Superior temporal gyrus (tissue), 1 donor: ENCODE data around the gene SCUBE1.

Experiments
- DNase-seq: peaks from one replicate; pipeline ENCODE4 v3.0.0-alpha.2; 2016; ENCODE audit errors: extremely low spot score

Gene SCUBE1

GRCh38 chr22:43218786-43219185 is 124.4 kb downstream of the SCUBE1 start:
- no peak for DNase-seq

- no peak for DNase-seq
These were observed 125.7 kb downstream of the SCUBE1 start for GRCh38 chr22:43217285-43218030.

- no peak for DNase-seq
These were observed 126.4 kb downstream of the SCUBE1 start for GRCh38 chr22:43216738-43217137.

- DNase-seq, result no peak
These were observed 129.2 kb downstream of the SCUBE1 start for GRCh38 chr22:43213962-43214361.

GRCh38 chr22:43213051-43213450 is 130.1 kb downstream of the SCUBE1 start:
- no peak for DNase-seq

- DNase-seq, result no peak
These were observed 130.7 kb downstream of the SCUBE1 start for GRCh38 chr22:43212434-43212952.

GRCh38 chr22:43211941-43212433 is 131.2 kb downstream of the SCUBE1 start:
- no peak for DNase-seq

- no peak for DNase-seq
These were observed 132.3 kb downstream of the SCUBE1 start for GRCh38 chr22:43210631-43211515.

- DNase-seq, result no peak
These were observed 133.2 kb downstream of the SCUBE1 start for GRCh38 chr22:43209971-43210370.

GRCh38 chr22:43209523-43209890 is 133.7 kb downstream of the SCUBE1 start:
- no peak for DNase-seq

GRCh38 chr22:43208703-43209522 is 134.3 kb downstream of the SCUBE1 start:
- no peak for DNase-seq

GRCh38 chr22:43207849-43208702 is 135.1 kb downstream of the SCUBE1 start:
- DNase-seq, result no peak

GRCh38 chr22:43207386-43207785 is 135.8 kb downstream of the SCUBE1 start:
- no peak for DNase-seq

- no peak for DNase-seq
These were observed 136.5 kb downstream of the SCUBE1 start for GRCh38 chr22:43206509-43207161.

GRCh38 chr22:43205748-43206508 is 137.2 kb downstream of the SCUBE1 start:
- DNase-seq, result no peak

GRCh38 chr22:43205261-43205691 is 137.9 kb downstream of the SCUBE1 start:
- DNase-seq, result no peak

GRCh38 chr22:43203471-43203981 is 139.6 kb downstream of the SCUBE1 start:
- no peak for DNase-seq

GRCh38 chr22:43202756-43203410 is 140.3 kb downstream of the SCUBE1 start:
- no peak for DNase-seq

GRCh38 chr22:43202326-43202725 is 140.8 kb downstream of the SCUBE1 start:
- no peak for DNase-seq
